Pancreas (tissue), 10 donors: Measurements from ENCODE around the gene ZC3H15. TPM values are rescaled to one million over a fixed set of nuclear protein-coding genes. Genes with fewer than 3 reads are reported as not detected.

Experiments used
- ATAC-seq, 4 donors: fragments of 200-7000 bp; cut with Tn5 transposase; one replicate each; pipeline versions ENCODE4 v1.8.0 to v1.9.1; 2020; ENCODE audit warnings: mild to moderate bottlenecking in 4 of 4, moderate library complexity in 4 of 4
- DNase-seq, 6 donors: peaks; one replicate each; pipeline ENCODE4 v3.0.0-alpha.2; 2020
- FAIRE-seq: peaks from 2 replicates; lab custom pipeline; 2012; peaks lifted over from hg19 to GRCh38; lab: Jason Lieb, UNC
- H3K27ac ChIP-seq, 4 donors: fragments of 200-600 bp; sonication (generic); 1 replicate in 3 of 4; 2 replicates in 1 of 4; pipeline versions ENCODE4 v1.5.0 to v1.8.0; 2020
- H3K27me3 ChIP-seq, 4 donors: fragments of 200-600 bp; one replicate each; pipeline ENCODE4 v1.8.0; 2021
- H3K36me3 ChIP-seq, 3 donors: fragments of 200-600 bp; sonication (generic) in 1 of 3; one replicate each; pipeline versions ENCODE4 v1.5.0 to v1.8.0; 2020 to 2021
- H3K4me1 ChIP-seq, 3 donors: fragments of 200-600 bp; one replicate each; pipeline ENCODE4 v1.8.0; 2021
- H3K4me3 ChIP-seq, 4 donors: fragments of 200-600 bp; sonication (generic) in 2 of 4; one replicate each; pipeline versions ENCODE4 v1.5.0 to v1.8.0; 2020 to 2021
- H3K9me3 ChIP-seq, 4 donors: fragments of 200-600 bp; one replicate each; pipeline ENCODE4 v1.8.0; 2021
- WGBS, 2 donors: extraction: QIAGEN DNeasy Blood & Tissue Kit; methylation state at CpG; one replicate each; pipeline ENCODE4 v1.1.7; 2013; 5-methylcytosine and 5-hydroxymethylcytosine counted together
- intact Hi-C, 3 donors: fragments of 100-400 bp; cut with DNase I; formaldehyde crosslinking; loops; one replicate each; pipeline versions ENCODE4 v1.11.1 to v1.14.2; 2022
- polyA plus RNA-seq, 2 donors: library from polyadenylated mRNA; stranded (reverse); fragments of 200-250 nt; gene quantifications; one replicate each; pipeline ENCODE4 v1.2.3, GENCODE V29; 2013
- total RNA-seq, 6 donors: library from RNA; stranded (reverse); fragmentation: NEBNext Ultra II Directional in 4 of 6; extraction: Animal tissue kit (Norgen Biotek cat#: 25700) in 4 of 6; gene quantifications; one replicate each; pipeline versions ENCODE4 v1.2.1 to v1.2.4, GENCODE V29; 2021 to 2023
- TF ChIP-seq, protein P1 (sequence below), 4 donors: fragments of 200-600 bp; sonication (generic) in 3 of 4; IDR thresholded peaks; one replicate each; pipeline versions ENCODE4 v1.5.0 to v1.8.0; 2021; ENCODE audit warnings: antibody characterized with exemption in 4 of 4
- donor health status: healthy with polysubstance abuse.
- donor health status: DM: no; HTN: no; CAD: no; lungs with moderate emphysema.
- donor health status: DM: no; HTN: no; CAD: no.
- donor health status: control.
- donor health status: control.
- donor health status: Bipolar disorder and iron deficiency.
- donor health status: DM: yes; HTN: yes; CAD: no.
- donor health status: DM: no; HTN: no; CAD: no.
- donor health status: DM: no; HTN: no; CAD: no.
- donor health status: DM: yes; HTN: yes; CAD: no.

The ZC3H15 gene
- total and polyA plus RNA-seq, 8 donors: 23.4 to 33.2 (median 30.8) TPM

DNA sequence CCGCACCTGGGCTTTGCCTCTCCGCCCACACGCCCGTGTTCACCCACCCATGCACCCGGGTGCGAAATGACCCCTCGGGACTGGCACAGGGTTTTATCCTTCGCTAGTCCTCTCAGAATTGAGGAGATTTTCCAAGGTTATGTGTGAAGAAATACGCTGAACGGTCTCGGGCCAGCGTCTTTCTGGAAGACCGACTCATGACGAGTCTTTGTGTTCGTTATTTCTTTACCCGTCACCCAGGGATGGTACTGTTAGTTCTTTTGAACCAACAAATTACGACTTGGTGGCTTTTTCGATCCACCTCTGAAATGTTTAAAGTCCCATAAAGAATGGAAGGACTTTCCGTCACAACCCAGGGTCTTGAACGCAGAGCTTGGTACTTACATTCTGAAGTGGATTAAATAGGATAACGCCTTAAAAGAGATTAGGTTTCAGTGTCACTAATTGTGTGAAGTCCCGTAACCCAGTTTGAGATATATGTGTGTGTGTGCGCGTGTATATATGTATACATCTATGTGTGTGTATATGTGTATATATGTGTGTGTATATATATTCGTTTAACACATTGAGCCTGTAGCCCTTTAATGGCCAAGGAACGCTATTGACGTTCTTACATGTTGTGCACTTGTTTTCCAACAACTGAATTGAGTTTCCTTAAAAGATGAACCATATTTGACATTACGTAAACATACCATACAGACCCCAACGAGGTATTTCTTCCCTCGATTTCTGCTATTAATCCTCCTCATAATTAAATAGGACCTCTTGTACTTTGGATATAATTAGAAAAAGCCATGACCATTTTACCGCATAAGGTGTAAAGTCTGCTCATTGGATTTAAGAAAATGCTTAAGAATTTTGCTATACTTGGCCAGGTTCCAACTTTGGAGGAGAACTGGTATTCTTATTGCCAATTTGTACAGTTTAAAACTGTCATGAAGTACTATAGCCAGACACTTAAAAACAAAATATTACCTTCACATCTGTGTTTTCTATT is 889 bp downstream of the ZC3H15 start:
- FAIRE-seq: no peak
- DNase-seq: no peak
- Histone ChIP-seq H3K9me3 (no peaks in the 10 kb centered on the region), H3K4me3 (peak overlapping the region; percentile 69 to 89 (median 84)), H3K4me1 (peaks cover 25 to 44% (median 38%) of the 10 kb centered on the region in 3 donors), H3K36me3 (no peaks in the 10 kb centered on the region), H3K27ac (peak overlapping the region; percentile 67 to 93 (median 81)), H3K27me3 (no peaks in the 10 kb centered on the region)
- ATAC-seq: peak in 3 of 4 donors; percentile 7 to 12 (median 9)
- TF ChIP-seq, protein P1, sequence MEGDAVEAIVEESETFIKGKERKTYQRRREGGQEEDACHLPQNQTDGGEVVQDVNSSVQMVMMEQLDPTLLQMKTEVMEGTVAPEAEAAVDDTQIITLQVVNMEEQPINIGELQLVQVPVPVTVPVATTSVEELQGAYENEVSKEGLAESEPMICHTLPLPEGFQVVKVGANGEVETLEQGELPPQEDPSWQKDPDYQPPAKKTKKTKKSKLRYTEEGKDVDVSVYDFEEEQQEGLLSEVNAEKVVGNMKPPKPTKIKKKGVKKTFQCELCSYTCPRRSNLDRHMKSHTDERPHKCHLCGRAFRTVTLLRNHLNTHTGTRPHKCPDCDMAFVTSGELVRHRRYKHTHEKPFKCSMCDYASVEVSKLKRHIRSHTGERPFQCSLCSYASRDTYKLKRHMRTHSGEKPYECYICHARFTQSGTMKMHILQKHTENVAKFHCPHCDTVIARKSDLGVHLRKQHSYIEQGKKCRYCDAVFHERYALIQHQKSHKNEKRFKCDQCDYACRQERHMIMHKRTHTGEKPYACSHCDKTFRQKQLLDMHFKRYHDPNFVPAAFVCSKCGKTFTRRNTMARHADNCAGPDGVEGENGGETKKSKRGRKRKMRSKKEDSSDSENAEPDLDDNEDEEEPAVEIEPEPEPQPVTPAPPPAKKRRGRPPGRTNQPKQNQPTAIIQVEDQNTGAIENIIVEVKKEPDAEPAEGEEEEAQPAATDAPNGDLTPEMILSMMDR (IDR thresholded peaks at IDR 0.05): no peak
- intact Hi-C loops: no loop called here
- WGBS, 2 donors: 1 to 2% methylated on average over 31 of the region's 31 CpGs

DNA sequence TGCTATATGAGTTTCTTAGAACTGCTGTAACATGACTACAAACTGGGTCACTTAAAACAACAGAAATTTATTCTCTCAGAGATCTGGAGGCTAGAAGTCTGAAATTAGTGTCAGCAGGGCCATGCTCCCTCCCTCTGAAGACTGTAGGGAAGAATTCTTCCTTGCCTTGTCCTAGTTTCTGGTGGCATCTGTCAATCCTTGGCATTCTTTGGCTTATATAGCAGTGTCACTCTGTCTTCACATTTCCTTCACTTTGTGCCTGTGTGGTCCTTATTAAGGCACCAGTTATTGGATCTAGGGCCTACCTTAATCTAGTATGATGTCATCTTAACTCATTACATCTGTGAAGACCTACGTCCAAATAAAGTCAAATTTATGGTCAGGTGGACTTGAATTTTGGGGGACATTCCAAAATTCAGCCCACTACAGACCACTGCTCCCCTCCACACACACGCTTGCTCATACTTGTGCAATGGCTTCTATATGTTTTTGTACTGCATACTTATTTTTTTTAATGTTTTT is 7.6 kb downstream of the ZC3H15 start:
- H3K36me3 ChIP-seq: peaks cover 0 to 20% (median 0%) of the 10 kb centered on the region in 3 donors
- H3K27ac ChIP-seq: no peak overlapping the region
- TF ChIP-seq, protein P1 (IDR thresholded peaks at IDR 0.05): no peak
- no peak overlapping the region for H3K4me3 ChIP-seq
- FAIRE-seq (no peak), ATAC-seq (no peak), DNase-seq (no peak)
- 78 to 90% methylated on average over 2 of the region's 2 CpGs for WGBS, 2 donors
- intact Hi-C loops: no loop called here
- no peaks in the 10 kb centered on the region for H3K9me3 ChIP-seq
- no peaks in the 10 kb centered on the region for H3K27me3 ChIP-seq
- H3K4me1 ChIP-seq: peaks cover 14 to 27% (median 27%) of the 10 kb centered on the region in 3 donors

DNA sequence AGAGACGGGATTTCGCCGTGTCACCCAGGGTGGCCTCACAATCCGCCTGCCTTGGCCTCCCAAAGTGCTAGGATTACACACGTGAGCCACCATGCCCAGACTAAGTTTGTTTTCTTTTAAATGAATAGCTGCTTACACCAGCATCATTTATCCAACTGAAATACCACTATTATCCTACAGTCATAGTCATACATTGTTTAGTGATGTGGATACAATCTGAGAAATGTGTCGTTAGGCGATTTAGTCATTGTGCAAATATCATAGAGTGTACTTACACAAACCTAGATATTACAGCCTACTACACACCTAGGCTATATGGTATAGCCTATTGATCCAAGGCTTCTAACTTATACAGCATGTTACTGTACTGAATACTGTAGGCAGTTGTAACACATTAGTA is 10.3 kb downstream of the ZC3H15 start:
- H3K36me3 ChIP-seq: peaks cover 0 to 29% (median 0%) of the 10 kb centered on the region in 3 donors
- DNase-seq: no peak
- TF ChIP-seq, protein P1 (IDR thresholded peaks at IDR 0.05): no peak
- no peak overlapping the region for H3K27ac ChIP-seq
- H3K4me3 ChIP-seq: no peak overlapping the region
- WGBS, 2 donors: 80 to 89% methylated on average over 7 of the region's 7 CpGs
- no peaks in the 10 kb centered on the region for H3K9me3 ChIP-seq
- H3K4me1 ChIP-seq: peaks cover 5 to 8% (median 7%) of the 10 kb centered on the region in 3 donors
- FAIRE-seq: no peak
- intact Hi-C loops: no loop called here
- no peaks in the 10 kb centered on the region for H3K27me3 ChIP-seq
- ATAC-seq: no peak

DNA sequence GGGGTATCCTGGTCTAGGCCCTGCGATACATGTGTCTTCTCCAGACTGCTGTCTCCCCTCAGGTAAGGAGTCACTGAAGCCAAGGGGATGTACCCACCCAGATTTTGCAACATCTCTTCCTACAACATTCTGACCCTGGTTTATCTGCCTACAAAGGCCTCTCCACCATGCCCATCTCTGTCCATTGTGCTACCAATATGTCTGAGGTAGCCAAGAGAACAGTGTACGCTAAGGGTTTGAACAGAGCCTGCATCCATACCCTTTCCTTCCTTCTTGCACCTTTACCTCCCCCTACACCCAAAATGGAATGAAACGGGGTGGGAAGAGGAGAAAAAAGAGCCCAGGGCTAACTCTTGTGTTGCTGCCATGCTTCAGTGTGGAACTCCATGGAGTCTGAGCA is 11.9 kb downstream of the ZC3H15 start:
- Histone ChIP-seq H3K27ac (no peak overlapping the region), H3K36me3 (peaks cover 0 to 39% (median 0%) of the 10 kb centered on the region in 3 donors), H3K9me3 (no peaks in the 10 kb centered on the region), H3K4me3 (no peak overlapping the region), H3K4me1 (no peaks in the 10 kb centered on the region), H3K27me3 (no peaks in the 10 kb centered on the region)
- ATAC-seq (no peak), FAIRE-seq (no peak), DNase-seq (no peak)
- TF ChIP-seq, protein P1 (IDR thresholded peaks at IDR 0.05): no peak
- intact Hi-C loops: no loop called here
- WGBS, 2 donors: 90 to 92% methylated on average over 3 of the region's 3 CpGs
